K562 (cell line): ENCODE data around the gene PPIP5K2. TPM values are rescaled to one million over a fixed set of nuclear protein-coding genes. Genes with fewer than 3 reads are reported as not detected.
A peak's percentile ranks its signal among the peaks of the same experiment; 100 is the strongest.

Experiments used
- FOXK2 ChIP-seq, 2 experiments: fragments of 450-650 bp; IDR thresholded peaks in 1 of 2; conservative IDR thresholded peaks in 1 of 2; 2 replicates each; pipeline ENCODE4 v1.6.1; 2016; ENCODE audit warnings: low read depth in 2 of 2, mild to moderate bottlenecking in 1 of 2
- GTF2A2 ChIP-seq: IDR thresholded peaks from 2 replicates; pipeline ENCODE4 v1.6.1; 2016; ENCODE audit warnings: mild to moderate bottlenecking, missing genetic modification characterization, missing compliant biosample characterization
- JUN ChIP-seq, 2 experiments: sonication (generic) in 1 of 2; formaldehyde crosslinking in 1 of 2; IDR thresholded peaks; 2 replicates each; pipeline versions ENCODE4 v1.6.1 to v1.8.0; 2012 to 2022; ENCODE audit warnings: borderline replicate concordance in 2 of 2, mild to moderate bottlenecking in 2 of 2, improper control_type of control experiment in 1 of 2, low read depth in 1 of 2, low read length in 1 of 2, missing genetic modification reagents in 1 of 2
- KLF16 ChIP-seq: IDR thresholded peaks from 2 replicates; pipeline ENCODE4 v1.6.1; 2016; ENCODE audit warnings: antibody characterized with exemption
- NR2C2 ChIP-seq, 2 experiments: fragments of 200-800 bp in 1 of 2; sonication (Bioruptor generic) in 1 of 2; sonication (generic) in 1 of 2; formaldehyde crosslinking in 1 of 2; IDR thresholded peaks; 2 replicates each; pipeline versions ENCODE4 v1.6.1 to v1.8.0; 2016 to 2022; ENCODE audit warnings: mild to moderate bottlenecking in 1 of 2, missing compliant biosample characterization in 1 of 2, missing genetic modification characterization in 1 of 2, missing genetic modification reagents in 1 of 2
- RCOR1 ChIP-seq, 2 experiments: IDR thresholded peaks; 2 replicates each; pipeline ENCODE4 v1.6.1; 2012; ENCODE audit warnings: low read depth in 2 of 2, low read length in 2 of 2, borderline replicate concordance in 1 of 2, improper control_type of control experiment in 1 of 2
- SREBF2 ChIP-seq: sonication (generic); formaldehyde crosslinking; IDR thresholded peaks from 2 replicates; pipeline ENCODE4 v1.4.0; 2020; ENCODE audit warnings: mild to moderate bottlenecking, missing genetic modification reagents
- TCF3 ChIP-seq: sonication (generic); formaldehyde crosslinking; IDR thresholded peaks from 2 replicates; pipeline ENCODE4 v1.4.0; 2020; ENCODE audit warnings: mild to moderate bottlenecking, missing genetic modification reagents
- ZNF436 ChIP-seq: fragments of 250-450, 450-650 bp; sonication (Bioruptor Pico); formaldehyde crosslinking; IDR thresholded peaks from 2 replicates; pipeline ENCODE4 v1.7.0; 2020; ENCODE audit warnings: mild to moderate bottlenecking
- ZNF79 ChIP-seq: fragments of 250-450 bp; sonication (Bioruptor Pico); IDR thresholded peaks from 2 replicates; pipeline ENCODE4 v1.4.0; 2020; ENCODE audit warnings: low read depth, mild to moderate bottlenecking, moderate library complexity
- polyA plus RNA-seq, 8 experiments: library from polyadenylated mRNA; depleted of rRNA in 4 of 8; stranded (reverse) in 5 of 8; unstranded in 3 of 8; fragments of >200 nt; fragmentation: Nextera tagmentation in 2 of 8; fragmentation: Illumina TruSeq in 1 of 8; extraction: Ambion mirVana in 2 of 8; extraction: Trizol in 1 of 8; gene quantifications; 2 replicates each; pipeline versions ENCODE4 v1.2.1 to v1.2.3, GENCODE V29; 2011 to 2014; ENCODE audit warnings: inconsistent platforms in 1 of 8, missing spikeins in 1 of 8
- total RNA-seq, 7 experiments: library from RNA; depleted of rRNA in 6 of 7; stranded (reverse); fragments of >200 nt in 6 of 7; fragmentation: Illumina TruSeq in 2 of 7; extraction: Trizol in 2 of 7; gene quantifications; 2 replicates each; pipeline versions ENCODE4 v1.2.1 to v1.2.3, GENCODE V29; 2011 to 2021; ENCODE audit warnings: low replicate concordance in 1 of 7
- TF ChIP-seq, protein P1 (sequence below): sonication (generic); formaldehyde crosslinking; IDR thresholded peaks from 2 replicates; pipeline ENCODE4 v1.8.0; 2022; ENCODE audit warnings: missing genetic modification reagents, mild to moderate bottlenecking, moderate library complexity, borderline replicate concordance
- TF ChIP-seq, protein P2 (sequence below): sonication (generic); formaldehyde crosslinking; IDR thresholded peaks from 2 replicates; pipeline ENCODE4 v1.8.0; 2022; ENCODE audit warnings: mild to moderate bottlenecking, missing genetic modification reagents
- TF ChIP-seq, protein P3 (sequence below): fragments of 450-650 bp; IDR thresholded peaks from 2 replicates; pipeline ENCODE4 v1.6.1; 2018; ENCODE audit warnings: mild to moderate bottlenecking, low read depth; ENCODE audit not compliant: partially characterized antibody
- TF ChIP-seq, protein P4 (sequence below): sonication (generic); formaldehyde crosslinking; IDR thresholded peaks from 2 replicates; pipeline ENCODE4 v1.8.1; 2023; ENCODE audit warnings: mild to moderate bottlenecking, missing genetic modification reagents

PPIP5K2 gene
- total and polyA plus RNA-seq, 9 of the 15 experiments (the other 6 are each of a cell fraction or from before 2014, with no cell fraction given): 39.4 to 150 (median 99.1) TPM

DNA sequence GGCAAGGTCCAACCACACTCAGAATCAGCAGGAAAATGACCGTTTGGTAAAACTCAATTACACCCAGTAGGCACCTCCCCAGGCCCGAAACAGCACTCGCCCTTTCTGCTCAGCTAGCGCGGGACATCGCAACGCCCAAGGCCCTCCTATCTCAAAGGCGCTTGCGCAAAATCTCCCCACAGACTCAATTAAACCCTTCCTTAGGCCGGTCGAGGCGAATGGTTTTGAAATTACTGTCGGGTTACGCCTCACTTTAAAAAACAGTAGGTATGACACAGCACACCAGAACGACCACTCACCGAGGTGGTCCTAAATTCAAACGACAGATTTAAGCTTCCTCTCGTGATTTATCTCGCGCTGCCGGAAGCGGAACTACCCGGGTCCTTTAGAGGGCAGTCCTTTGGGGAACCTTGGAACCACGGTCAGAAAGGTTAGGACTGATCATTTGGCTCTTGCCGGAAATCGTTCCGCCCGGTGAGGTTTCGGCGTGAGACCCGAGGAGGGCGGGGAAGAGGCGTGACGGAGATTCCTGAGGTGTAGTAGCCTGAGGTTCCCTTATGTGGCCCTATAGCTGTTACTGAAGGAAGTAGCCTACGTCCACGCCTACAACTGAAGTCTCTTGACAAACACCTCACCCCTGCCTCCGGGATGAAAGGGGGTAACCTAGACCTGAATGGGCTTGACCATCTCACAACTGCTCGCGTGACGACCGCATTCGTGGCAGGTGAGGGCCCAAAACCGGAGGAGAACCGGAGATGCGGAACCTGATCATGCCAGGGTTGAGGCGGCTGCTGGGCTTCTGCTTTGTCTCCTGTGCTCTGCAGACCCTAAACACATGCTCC is at the start of gene PPIP5K2, which contains the start of gene GIN1 (continued):
- TF ChIP-seq FOXK2 (conservative IDR thresholded peaks at IDR 0.05 in 1 of 2, IDR thresholded peaks at IDR 0.05 in 1 of 2; ENCODE audit: low read depth in 2 of 2): peak; percentile 42 to 49; a peak in 3 of 4 replicates
- TF ChIP-seq ZNF79 (CRISPR knock-in tag): no peak
- TF ChIP-seq GTF2A2: no peak
- TF ChIP-seq, protein P1, sequence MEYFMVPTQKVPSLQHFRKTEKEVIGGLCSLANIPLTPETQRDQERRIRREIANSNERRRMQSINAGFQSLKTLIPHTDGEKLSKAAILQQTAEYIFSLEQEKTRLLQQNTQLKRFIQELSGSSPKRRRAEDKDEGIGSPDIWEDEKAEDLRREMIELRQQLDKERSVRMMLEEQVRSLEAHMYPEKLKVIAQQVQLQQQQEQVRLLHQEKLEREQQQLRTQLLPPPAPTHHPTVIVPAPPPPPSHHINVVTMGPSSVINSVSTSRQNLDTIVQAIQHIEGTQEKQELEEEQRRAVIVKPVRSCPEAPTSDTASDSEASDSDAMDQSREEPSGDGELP: peak; percentile 75; the same call in 1 of the 2 replicates
- TF ChIP-seq TCF3 (CRISPR knock-in tag): no peak
- peak in 1 of 2 experiments; percentile 20; a peak in 1 of 4 replicates for TF ChIP-seq RCOR1 (IDR thresholded peaks at IDR 0.05; ENCODE audit: borderline replicate concordance in 1 of 2, low read depth in 2 of 2, low read length in 2 of 2)
- TF ChIP-seq, protein P2, sequence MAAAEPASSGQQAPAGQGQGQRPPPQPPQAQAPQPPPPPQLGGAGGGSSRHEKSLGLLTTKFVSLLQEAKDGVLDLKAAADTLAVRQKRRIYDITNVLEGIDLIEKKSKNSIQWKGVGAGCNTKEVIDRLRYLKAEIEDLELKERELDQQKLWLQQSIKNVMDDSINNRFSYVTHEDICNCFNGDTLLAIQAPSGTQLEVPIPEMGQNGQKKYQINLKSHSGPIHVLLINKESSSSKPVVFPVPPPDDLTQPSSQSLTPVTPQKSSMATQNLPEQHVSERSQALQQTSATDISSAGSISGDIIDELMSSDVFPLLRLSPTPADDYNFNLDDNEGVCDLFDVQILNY (CRISPR knock-in tag): peak; percentile 11
- TF ChIP-seq KLF16: no peak
- TF ChIP-seq NR2C2 (CRISPR knock-in tag; IDR thresholded peaks at IDR 0.05): peak; percentile 83
- peak; percentile 96 for TF ChIP-seq NR2C2 (tag; IDR thresholded peaks at IDR 0.05)
- TF ChIP-seq, protein P3, sequence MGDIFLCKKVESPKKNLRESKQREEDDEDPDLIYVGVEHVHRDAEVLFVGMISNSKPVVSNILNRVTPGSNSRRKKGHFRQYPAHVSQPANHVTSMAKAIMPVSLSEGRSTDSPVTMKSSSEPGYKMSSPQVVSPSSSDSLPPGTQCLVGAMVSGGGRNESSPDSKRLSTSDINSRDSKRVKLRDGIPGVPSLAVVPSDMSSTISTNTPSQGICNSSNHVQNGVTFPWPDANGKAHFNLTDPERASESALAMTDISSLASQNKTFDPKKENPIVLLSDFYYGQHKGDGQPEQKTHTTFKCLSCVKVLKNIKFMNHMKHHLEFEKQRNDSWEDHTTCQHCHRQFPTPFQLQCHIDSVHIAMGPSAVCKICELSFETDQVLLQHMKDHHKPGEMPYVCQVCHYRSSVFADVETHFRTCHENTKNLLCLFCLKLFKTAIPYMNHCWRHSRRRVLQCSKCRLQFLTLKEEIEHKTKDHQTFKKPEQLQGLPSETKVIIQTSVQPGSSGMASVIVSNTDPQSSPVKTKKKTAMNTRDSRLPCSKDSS: no peak
- TF ChIP-seq SREBF2: no peak
- TF ChIP-seq, protein P4, sequence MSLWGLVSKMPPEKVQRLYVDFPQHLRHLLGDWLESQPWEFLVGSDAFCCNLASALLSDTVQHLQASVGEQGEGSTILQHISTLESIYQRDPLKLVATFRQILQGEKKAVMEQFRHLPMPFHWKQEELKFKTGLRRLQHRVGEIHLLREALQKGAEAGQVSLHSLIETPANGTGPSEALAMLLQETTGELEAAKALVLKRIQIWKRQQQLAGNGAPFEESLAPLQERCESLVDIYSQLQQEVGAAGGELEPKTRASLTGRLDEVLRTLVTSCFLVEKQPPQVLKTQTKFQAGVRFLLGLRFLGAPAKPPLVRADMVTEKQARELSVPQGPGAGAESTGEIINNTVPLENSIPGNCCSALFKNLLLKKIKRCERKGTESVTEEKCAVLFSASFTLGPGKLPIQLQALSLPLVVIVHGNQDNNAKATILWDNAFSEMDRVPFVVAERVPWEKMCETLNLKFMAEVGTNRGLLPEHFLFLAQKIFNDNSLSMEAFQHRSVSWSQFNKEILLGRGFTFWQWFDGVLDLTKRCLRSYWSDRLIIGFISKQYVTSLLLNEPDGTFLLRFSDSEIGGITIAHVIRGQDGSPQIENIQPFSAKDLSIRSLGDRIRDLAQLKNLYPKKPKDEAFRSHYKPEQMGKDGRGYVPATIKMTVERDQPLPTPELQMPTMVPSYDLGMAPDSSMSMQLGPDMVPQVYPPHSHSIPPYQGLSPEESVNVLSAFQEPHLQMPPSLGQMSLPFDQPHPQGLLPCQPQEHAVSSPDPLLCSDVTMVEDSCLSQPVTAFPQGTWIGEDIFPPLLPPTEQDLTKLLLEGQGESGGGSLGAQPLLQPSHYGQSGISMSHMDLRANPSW (CRISPR knock-in tag): no peak
- no peak for TF ChIP-seq ZNF436 (CRISPR knock-in tag)
- TF ChIP-seq JUN (IDR thresholded peaks at IDR 0.05; ENCODE audit: borderline replicate concordance, low read depth, low read length): 0 out of 2 replicates have a peak, but pooled peaks have one; percentile 18
- no peak for TF ChIP-seq JUN (CRISPR knock-in tag; IDR thresholded peaks at IDR 0.05; ENCODE audit: borderline replicate concordance)
